HL-60 (cell line): Measurements from ENCODE around the gene CCDC116.

Source experiments
- TF ChIP-seq, protein P1 (sequence below): IDR thresholded peaks from one replicate; pipeline ENCODE4 v1.5.1; 2011; ENCODE audit warnings: low read length, control low read depth, inconsistent platforms; ENCODE audit not compliant: insufficient read depth
- TF ChIP-seq, protein P2 (sequence below): IDR thresholded peaks from 2 replicates; pipeline ENCODE4 v1.6.1; 2012; ENCODE audit warnings: low read depth; ENCODE audit not compliant: insufficient replicate concordance

DNA sequence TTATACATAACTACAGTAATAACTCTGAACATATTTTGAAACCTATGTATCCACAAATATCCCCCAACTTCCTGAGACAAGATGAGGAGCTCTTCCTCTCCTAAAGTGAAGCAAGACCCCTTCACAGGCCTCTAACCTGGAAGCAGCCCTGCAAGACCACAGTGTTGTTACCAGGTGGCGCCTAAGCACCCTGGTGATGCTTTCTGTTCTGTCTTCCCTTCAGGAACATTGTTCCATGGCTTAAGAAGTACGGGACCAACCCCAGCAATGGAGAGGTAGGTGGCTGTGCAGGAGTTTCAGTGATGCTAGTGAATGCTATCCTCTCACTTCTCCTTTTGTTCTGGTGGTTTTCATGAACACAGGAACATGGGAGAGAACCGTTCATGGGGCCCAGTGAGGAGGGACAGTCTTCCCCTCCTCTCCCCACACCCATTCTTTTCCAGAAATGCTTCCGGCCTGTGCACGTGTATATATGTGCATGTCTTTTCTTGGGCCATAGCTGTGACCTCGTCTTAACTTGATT is 39.6 kb downstream of the CCDC116 start:
- TF ChIP-seq, protein P1, sequence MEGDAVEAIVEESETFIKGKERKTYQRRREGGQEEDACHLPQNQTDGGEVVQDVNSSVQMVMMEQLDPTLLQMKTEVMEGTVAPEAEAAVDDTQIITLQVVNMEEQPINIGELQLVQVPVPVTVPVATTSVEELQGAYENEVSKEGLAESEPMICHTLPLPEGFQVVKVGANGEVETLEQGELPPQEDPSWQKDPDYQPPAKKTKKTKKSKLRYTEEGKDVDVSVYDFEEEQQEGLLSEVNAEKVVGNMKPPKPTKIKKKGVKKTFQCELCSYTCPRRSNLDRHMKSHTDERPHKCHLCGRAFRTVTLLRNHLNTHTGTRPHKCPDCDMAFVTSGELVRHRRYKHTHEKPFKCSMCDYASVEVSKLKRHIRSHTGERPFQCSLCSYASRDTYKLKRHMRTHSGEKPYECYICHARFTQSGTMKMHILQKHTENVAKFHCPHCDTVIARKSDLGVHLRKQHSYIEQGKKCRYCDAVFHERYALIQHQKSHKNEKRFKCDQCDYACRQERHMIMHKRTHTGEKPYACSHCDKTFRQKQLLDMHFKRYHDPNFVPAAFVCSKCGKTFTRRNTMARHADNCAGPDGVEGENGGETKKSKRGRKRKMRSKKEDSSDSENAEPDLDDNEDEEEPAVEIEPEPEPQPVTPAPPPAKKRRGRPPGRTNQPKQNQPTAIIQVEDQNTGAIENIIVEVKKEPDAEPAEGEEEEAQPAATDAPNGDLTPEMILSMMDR, result no peak
- TF ChIP-seq, protein P2, sequence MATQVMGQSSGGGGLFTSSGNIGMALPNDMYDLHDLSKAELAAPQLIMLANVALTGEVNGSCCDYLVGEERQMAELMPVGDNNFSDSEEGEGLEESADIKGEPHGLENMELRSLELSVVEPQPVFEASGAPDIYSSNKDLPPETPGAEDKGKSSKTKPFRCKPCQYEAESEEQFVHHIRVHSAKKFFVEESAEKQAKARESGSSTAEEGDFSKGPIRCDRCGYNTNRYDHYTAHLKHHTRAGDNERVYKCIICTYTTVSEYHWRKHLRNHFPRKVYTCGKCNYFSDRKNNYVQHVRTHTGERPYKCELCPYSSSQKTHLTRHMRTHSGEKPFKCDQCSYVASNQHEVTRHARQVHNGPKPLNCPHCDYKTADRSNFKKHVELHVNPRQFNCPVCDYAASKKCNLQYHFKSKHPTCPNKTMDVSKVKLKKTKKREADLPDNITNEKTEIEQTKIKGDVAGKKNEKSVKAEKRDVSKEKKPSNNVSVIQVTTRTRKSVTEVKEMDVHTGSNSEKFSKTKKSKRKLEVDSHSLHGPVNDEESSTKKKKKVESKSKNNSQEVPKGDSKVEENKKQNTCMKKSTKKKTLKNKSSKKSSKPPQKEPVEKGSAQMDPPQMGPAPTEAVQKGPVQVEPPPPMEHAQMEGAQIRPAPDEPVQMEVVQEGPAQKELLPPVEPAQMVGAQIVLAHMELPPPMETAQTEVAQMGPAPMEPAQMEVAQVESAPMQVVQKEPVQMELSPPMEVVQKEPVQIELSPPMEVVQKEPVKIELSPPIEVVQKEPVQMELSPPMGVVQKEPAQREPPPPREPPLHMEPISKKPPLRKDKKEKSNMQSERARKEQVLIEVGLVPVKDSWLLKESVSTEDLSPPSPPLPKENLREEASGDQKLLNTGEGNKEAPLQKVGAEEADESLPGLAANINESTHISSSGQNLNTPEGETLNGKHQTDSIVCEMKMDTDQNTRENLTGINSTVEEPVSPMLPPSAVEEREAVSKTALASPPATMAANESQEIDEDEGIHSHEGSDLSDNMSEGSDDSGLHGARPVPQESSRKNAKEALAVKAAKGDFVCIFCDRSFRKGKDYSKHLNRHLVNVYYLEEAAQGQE, result no peak
